ENCODE results near the gene AGGF1.

AGGF1 gene

GRCh38 chr5:76999451-76999850, 30.8 kb upstream of the AGGF1 start:
- Histone ChIP-seq H3K27ac (no peak overlapping the region), H3K36me3 (ENCODE audit: insufficient read depth) (no peaks in the 10 kb centered on the region), H2AFZ (ENCODE audit: low read depth) (no peak overlapping the region), H3K4me2 (no peak overlapping the region), H3K9ac (no peak overlapping the region), H3K79me2 (ENCODE audit: insufficient read depth, low read depth) (no peaks in the 10 kb centered on the region), H3K4me1 (ENCODE audit: low read depth, poor library complexity, severe bottlenecking) (no peaks in the 10 kb centered on the region), H3K4me3 (IDR thresholded peaks at IDR 0.05; ENCODE audit: insufficient read depth, low read depth, low read length) (no peak overlapping the region), H3K27me3 (ENCODE audit: insufficient read depth, low read depth) (no peaks in the 10 kb centered on the region), H4K20me1 (ENCODE audit: insufficient read depth) (no peaks in the 10 kb centered on the region)
- no peak for TF ChIP-seq CTCF (conservative IDR thresholded peaks at IDR 0.05; ENCODE audit: low read depth, low read length)

GRCh38 chr5:77003246-77003645, 27.0 kb upstream of the AGGF1 start:
- H3K79me2 ChIP-seq (ENCODE audit: insufficient read depth, low read depth), result no peaks in the 10 kb centered on the region
- no peak overlapping the region for H3K27ac ChIP-seq
- no peaks in the 10 kb centered on the region for H3K36me3 ChIP-seq (ENCODE audit: insufficient read depth)
- no peak overlapping the region for H3K4me3 ChIP-seq (IDR thresholded peaks at IDR 0.05; ENCODE audit: insufficient read depth, low read depth, low read length)
- no peak for TF ChIP-seq CTCF (conservative IDR thresholded peaks at IDR 0.05; ENCODE audit: low read depth, low read length)
- H2AFZ ChIP-seq (ENCODE audit: low read depth), result no peak overlapping the region
- no peaks in the 10 kb centered on the region for H4K20me1 ChIP-seq (ENCODE audit: insufficient read depth)
- no peaks in the 10 kb centered on the region for H3K4me1 ChIP-seq (ENCODE audit: low read depth, poor library complexity, severe bottlenecking)
- no peak overlapping the region for H3K4me2 ChIP-seq
- H3K9ac ChIP-seq, result no peak overlapping the region
- H3K27me3 ChIP-seq (ENCODE audit: insufficient read depth, low read depth), result no peaks in the 10 kb centered on the region

- H3K36me3 ChIP-seq (ENCODE audit: insufficient read depth), result no peaks in the 10 kb centered on the region
- no peaks in the 10 kb centered on the region for H3K27me3 ChIP-seq (ENCODE audit: insufficient read depth, low read depth)
- no peaks in the 10 kb centered on the region for H3K4me1 ChIP-seq (ENCODE audit: low read depth, poor library complexity, severe bottlenecking)
- no peak overlapping the region for H3K27ac ChIP-seq
- H3K79me2 ChIP-seq (ENCODE audit: insufficient read depth, low read depth), result no peaks in the 10 kb centered on the region
- H2AFZ ChIP-seq (ENCODE audit: low read depth), result no peak overlapping the region
- no peak overlapping the region for H3K4me2 ChIP-seq
- no peak for TF ChIP-seq CTCF (conservative IDR thresholded peaks at IDR 0.05; ENCODE audit: low read depth, low read length)
- no peak overlapping the region for H3K4me3 ChIP-seq (IDR thresholded peaks at IDR 0.05; ENCODE audit: insufficient read depth, low read depth, low read length)
- H3K9ac ChIP-seq, result no peak overlapping the region
- no peaks in the 10 kb centered on the region for H4K20me1 ChIP-seq (ENCODE audit: insufficient read depth)
These were observed 24.1 kb upstream of the AGGF1 start for GRCh38 chr5:77006124-77006523.

- Histone ChIP-seq H2AFZ (ENCODE audit: low read depth) (no peak overlapping the region), H3K4me2 (no peak overlapping the region), H4K20me1 (ENCODE audit: insufficient read depth) (no peaks in the 10 kb centered on the region)
These were observed 21.8 kb upstream of the AGGF1 start for GRCh38 chr5:77008413-77008812.

More at GRCh38 chr5:77008413-77008812, 21.8 kb upstream of the AGGF1 start:
- no peak for TF ChIP-seq CTCF (conservative IDR thresholded peaks at IDR 0.05; ENCODE audit: low read depth, low read length)
- Histone ChIP-seq H3K79me2 (ENCODE audit: insufficient read depth, low read depth) (no peaks in the 10 kb centered on the region), H3K36me3 (ENCODE audit: insufficient read depth) (no peaks in the 10 kb centered on the region), H3K27me3 (ENCODE audit: insufficient read depth, low read depth) (no peaks in the 10 kb centered on the region), H3K9ac (no peak overlapping the region), H3K4me1 (ENCODE audit: low read depth, poor library complexity, severe bottlenecking) (no peaks in the 10 kb centered on the region), H3K4me3 (IDR thresholded peaks at IDR 0.05; ENCODE audit: insufficient read depth, low read depth, low read length) (no peak overlapping the region), H3K27ac (no peak overlapping the region)
